CD14-positive monocyte (primary cell): ENCODE results near the gene COMT. TPM values are rescaled to one million over a fixed set of nuclear protein-coding genes. Genes with fewer than 3 reads are reported as not detected.

Source experiments
- DNase-seq, 3 donors: peaks; one replicate each; pipeline ENCODE4 v3.0.0-alpha.2; 2011 to 2022
- H2AFZ ChIP-seq: 2 replicates; pipeline ENCODE4 v1.6.0; 2012; ENCODE audit warnings: mild to moderate bottlenecking, low read depth, low read length, inconsistent platforms; ENCODE audit not compliant: insufficient read depth, poor library complexity, severe bottlenecking
- H3K27ac ChIP-seq, 2 donors: 1 replicate in 1 of 2; 2 replicates in 1 of 2; pipeline ENCODE4 v1.5.1; 2012 to 2013; ENCODE audit warnings: low read length in 2 of 2, control low read depth in 1 of 2, inconsistent platforms in 1 of 2, low read depth in 1 of 2, mild to moderate bottlenecking in 1 of 2
- H3K27me3 ChIP-seq, 2 donors: one replicate each; pipeline versions ENCODE4 v1.6.0 to v1.6.1; 2011 to 2013; ENCODE audit warnings: low read length in 2 of 2; ENCODE audit not compliant: control insufficient read depth in 2 of 2, insufficient read depth in 2 of 2
- H3K36me3 ChIP-seq, 2 donors: replicated peaks in 1 of 2; 1 replicate in 1 of 2; 2 replicates in 1 of 2; pipeline versions ENCODE4 v1.5.1 to v1.6.1; 2012 to 2013; ENCODE audit warnings: low read length in 2 of 2, control low read depth in 1 of 2, inconsistent platforms in 1 of 2, mild to moderate bottlenecking in 1 of 2; ENCODE audit not compliant: insufficient read depth in 2 of 2, control insufficient read depth in 1 of 2
- H3K4me1 ChIP-seq, 2 donors: 1 replicate in 1 of 2; 2 replicates in 1 of 2; pipeline versions ENCODE4 v1.5.1 to v1.6.1; 2012 to 2013; ENCODE audit warnings: low read length in 2 of 2, control low read depth in 1 of 2, inconsistent platforms in 1 of 2, mild to moderate bottlenecking in 1 of 2, moderate library complexity in 1 of 2; ENCODE audit not compliant: insufficient read depth in 2 of 2, control insufficient read depth in 1 of 2
- H3K4me2 ChIP-seq: replicated peaks from 2 replicates; pipeline ENCODE3; 2012; ENCODE audit warnings: low read length, moderate library complexity, mild to moderate bottlenecking; ENCODE audit not compliant: poor library complexity, severe bottlenecking; ENCODE audit errors: extremely low read depth
- H3K4me3 ChIP-seq, 3 experiments: fragments of 200-600 bp in 1 of 3; sonication (generic) in 1 of 3; replicated peaks in 1 of 3; 1 replicate in 2 of 3; 2 replicates in 1 of 3; pipeline ENCODE4 v1.5.1; 2011 to 2013; ENCODE audit warnings: low read length in 3 of 3, mild to moderate bottlenecking in 3 of 3, control low read depth in 2 of 3, low read depth in 2 of 3, inconsistent platforms in 1 of 3, moderate library complexity in 1 of 3
- H3K79me2 ChIP-seq: 2 replicates; pipeline ENCODE4 v1.6.0; 2012; ENCODE audit warnings: mild to moderate bottlenecking, control low read depth, inconsistent platforms, low read length, moderate library complexity; ENCODE audit not compliant: insufficient read depth
- H3K9ac ChIP-seq: 2 replicates; pipeline ENCODE4 v1.6.0; 2017; ENCODE audit warnings: low read length, mild to moderate bottlenecking; ENCODE audit not compliant: insufficient read depth, poor library complexity, severe bottlenecking
- H3K9me3 ChIP-seq, 2 donors: replicated peaks in 1 of 2; 1 replicate in 1 of 2; 2 replicates in 1 of 2; pipeline versions ENCODE4 v1.5.1 to v1.6.1; 2012 to 2013; ENCODE audit warnings: low read length in 2 of 2, control low read depth in 1 of 2; ENCODE audit not compliant: control insufficient read depth in 1 of 2, insufficient read depth in 1 of 2
- H4K20me1 ChIP-seq: 2 replicates; pipeline ENCODE4 v1.6.0; 2012; ENCODE audit warnings: mild to moderate bottlenecking, low read length, control low read depth, moderate library complexity; ENCODE audit not compliant: insufficient read depth
- H3K27ac Mint-ChIP-seq, 7 donors: one replicate each; pipeline ENCODE4 v1.8.0; 2020; ENCODE audit warnings: mild to moderate bottlenecking in 7 of 7, mixed read lengths in 7 of 7, moderate library complexity in 6 of 7, inconsistent platforms in 2 of 7
- H3K27me3 Mint-ChIP-seq, 3 donors: one replicate each; pipeline ENCODE4 v1.8.0; 2021 to 2022; ENCODE audit warnings: low read depth in 3 of 3, mild to moderate bottlenecking in 3 of 3, mixed read lengths in 3 of 3, moderate library complexity in 3 of 3, inconsistent platforms in 1 of 3
- H3K36me3 Mint-ChIP-seq, 2 donors: one replicate each; pipeline ENCODE4 v1.8.0; 2020; ENCODE audit warnings: mixed read lengths in 2 of 2, inconsistent platforms in 1 of 2, mild to moderate bottlenecking in 1 of 2
- H3K4me1 Mint-ChIP-seq: one replicate; pipeline ENCODE4 v1.8.0; 2020; ENCODE audit warnings: mild to moderate bottlenecking, mixed read lengths
- H3K4me3 Mint-ChIP-seq, 2 donors: one replicate each; pipeline ENCODE4 v1.8.0; 2020; ENCODE audit warnings: mild to moderate bottlenecking in 2 of 2, mixed read lengths in 2 of 2, moderate library complexity in 1 of 2
- H3K9me3 Mint-ChIP-seq, 7 donors: one replicate each; pipeline ENCODE4 v1.8.0; 2020 to 2022; ENCODE audit warnings: mixed read lengths in 7 of 7, mild to moderate bottlenecking in 6 of 7, moderate library complexity in 6 of 7, inconsistent platforms in 2 of 7
- CTCF ChIP-seq: fragments of 200-600 bp; IDR thresholded peaks from one replicate; pipeline ENCODE4 v1.8.0; 2022; ENCODE audit warnings: antibody characterized with exemption, mild to moderate bottlenecking
- WGBS: methylation state at CpG from one replicate; pipeline ENCODE4 v1.1.5; 2013; ENCODE audit warnings: missing lambda C conversion rate; ENCODE audit not compliant: insufficient coverage; 5-methylcytosine and 5-hydroxymethylcytosine counted together
- intact Hi-C, 2 donors: fragments of 100-400 bp; cut with micrococcal nuclease; formaldehyde crosslinking; loops; one replicate each; pipeline versions ENCODE4 v1.15.0 to v1.15.1; 2023
- polyA plus RNA-seq, 3 donors: library from polyadenylated mRNA; depleted of rRNA in 1 of 3; unstranded in 2 of 3; stranded (reverse) in 1 of 3; fragments of 300-500 nt in 2 of 3; fragments of >200 nt in 1 of 3; fragmentation: Illumina TruSeq in 2 of 3; gene quantifications; 1 replicate in 2 of 3; 2 replicates in 1 of 3; pipeline ENCODE4 v1.2.3, GENCODE V29; 2012 to 2021

The COMT gene
- polyA plus RNA-seq, 3 donors = 314 to 400 (median 329) TPM

- H3K9me3 Mint-ChIP-seq = peaks cover 0 to 3% (median 0%) of the 10 kb centered on the region in 7 donors
- intact Hi-C loops = loop anchor here in 1 of 2 donors (5.0 kb wide), 1 partner anchor 33 kb away; the partner anchor contains the start of gene TANGO2
- no CpG with 5 or more reads among the region's 3 CpGs for WGBS
- H3K27ac Mint-ChIP-seq = no peak overlapping the region
- Histone ChIP-seq H3K36me3 (no peaks in the 10 kb centered on the region), H4K20me1 (no peaks in the 10 kb centered on the region), H3K27ac (no peak overlapping the region), H3K4me2 (no peak overlapping the region), H3K4me3 (no peak overlapping the region), H3K9me3 (no peaks in the 10 kb centered on the region), H3K27me3 (peaks cover 0 to 5% of the 10 kb centered on the region in 2 donors), H3K9ac (no peak overlapping the region), H2AFZ (no peak overlapping the region), H3K79me2 (no peaks in the 10 kb centered on the region), H3K4me1 (peaks cover 8 to 11% of the 10 kb centered on the region in 2 donors)
- peaks cover 2 to 16% (median 10%) of the 10 kb centered on the region in 3 donors for H3K27me3 Mint-ChIP-seq
- H3K4me3 Mint-ChIP-seq = no peak overlapping the region
- H3K36me3 Mint-ChIP-seq = no peaks in the 10 kb centered on the region
- H3K4me1 Mint-ChIP-seq = peaks cover 4% of the 10 kb centered on the region
- DNase-seq = no peak
- no peak for TF ChIP-seq CTCF
These were observed 48.1 kb downstream of the COMT start for GRCh38 chr22:19989725-19990067.

- H3K9ac ChIP-seq = no peak overlapping the region
- no peak overlapping the region for H2AFZ ChIP-seq
- Mint-ChIP-seq H3K4me1 (peaks cover 4% of the 10 kb centered on the region), H3K27ac (no peak overlapping the region), H3K36me3 (no peaks in the 10 kb centered on the region), H3K9me3 (peaks cover 0 to 3% (median 0%) of the 10 kb centered on the region in 7 donors), H3K4me3 (no peak overlapping the region), H3K27me3 (peaks cover 2 to 20% (median 7%) of the 10 kb centered on the region in 3 donors)
- H4K20me1 ChIP-seq = no peaks in the 10 kb centered on the region
- H3K9me3 ChIP-seq = no peaks in the 10 kb centered on the region
- H3K4me2 ChIP-seq = no peak overlapping the region
- no peaks in the 10 kb centered on the region for H3K36me3 ChIP-seq
- no peak overlapping the region for H3K4me3 ChIP-seq
- peaks cover 0 to 5% of the 10 kb centered on the region in 2 donors for H3K27me3 ChIP-seq
- no peak for TF ChIP-seq CTCF
- no peak for DNase-seq
- H3K79me2 ChIP-seq = no peaks in the 10 kb centered on the region
- intact Hi-C loops = no loop called here
- 59% methylated on average over 2 of the region's 2 CpGs for WGBS
- no peak overlapping the region for H3K27ac ChIP-seq
- peaks cover 8 to 11% of the 10 kb centered on the region in 2 donors for H3K4me1 ChIP-seq
These were observed 48.6 kb downstream of the COMT start for GRCh38 chr22:19990188-19990587.
